DMS53 treated with DMSO at 0.1 percent for 48 hours (cell line): ENCODE results near the gene CMSS1.

Source experiments
- DNase-seq: peaks from one replicate; lab custom pipeline; 2025; ENCODE audit not compliant: unreplicated experiment; lab: John Stamatoyannopoulos, UW

Gene CMSS1

GRCh38 chr3:99873269-99874102 is 55.8 kb downstream of the CMSS1 start:
- DNase-seq = no peak

DNA sequence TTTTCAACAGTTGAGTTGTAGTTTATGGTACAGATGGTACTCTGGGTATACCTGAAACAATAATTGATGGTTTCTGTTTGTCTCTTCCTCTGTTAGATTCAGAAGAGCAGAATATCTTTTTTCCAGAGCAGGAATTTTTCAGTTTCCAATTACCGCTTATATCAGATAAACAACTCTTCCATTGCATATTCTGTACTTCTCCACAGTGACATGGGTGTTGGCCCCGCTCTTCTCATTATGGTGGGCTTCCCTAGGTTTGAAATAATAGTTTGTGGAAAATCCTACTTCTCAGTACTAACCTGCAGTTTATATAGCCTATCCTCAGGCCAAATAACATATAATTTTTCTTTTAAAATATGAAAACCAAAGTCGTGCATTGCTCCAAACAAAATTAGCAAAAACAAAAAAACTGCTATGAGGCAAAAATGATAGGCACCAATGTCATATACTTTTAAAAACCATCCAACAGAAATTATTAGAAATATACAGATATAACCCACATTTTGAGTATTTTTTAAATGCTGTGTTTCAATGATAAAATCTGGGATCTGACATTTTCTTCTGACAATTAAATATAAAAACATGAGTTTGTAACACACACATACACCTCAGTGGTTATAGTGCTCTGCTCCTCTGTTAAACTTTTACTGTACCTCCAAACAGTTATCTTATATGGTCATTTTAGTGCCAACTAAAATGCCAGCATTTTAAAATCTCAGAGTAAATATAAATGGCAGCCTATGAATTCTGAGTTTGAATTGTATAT is 56.8 kb downstream of the CMSS1 start:
- no peak for DNase-seq

DNA sequence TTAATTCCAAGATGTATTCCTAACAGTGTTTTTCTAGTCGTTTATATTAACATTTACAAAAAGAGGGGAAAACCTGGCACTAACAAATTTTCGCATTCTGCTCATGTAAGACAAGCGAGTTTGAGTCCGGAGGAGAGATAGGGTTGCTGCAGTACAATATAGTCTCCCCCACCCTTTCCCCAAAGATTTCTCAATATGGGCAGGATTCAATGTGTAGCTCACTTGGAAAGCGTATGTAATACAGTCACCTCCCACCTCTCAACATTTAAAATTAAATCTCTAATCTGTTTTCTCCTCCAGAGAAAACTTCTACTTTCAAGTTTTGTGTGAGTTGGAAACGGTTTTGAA is 57.9 kb downstream of the CMSS1 start:
- DNase-seq = no peak

DNA sequence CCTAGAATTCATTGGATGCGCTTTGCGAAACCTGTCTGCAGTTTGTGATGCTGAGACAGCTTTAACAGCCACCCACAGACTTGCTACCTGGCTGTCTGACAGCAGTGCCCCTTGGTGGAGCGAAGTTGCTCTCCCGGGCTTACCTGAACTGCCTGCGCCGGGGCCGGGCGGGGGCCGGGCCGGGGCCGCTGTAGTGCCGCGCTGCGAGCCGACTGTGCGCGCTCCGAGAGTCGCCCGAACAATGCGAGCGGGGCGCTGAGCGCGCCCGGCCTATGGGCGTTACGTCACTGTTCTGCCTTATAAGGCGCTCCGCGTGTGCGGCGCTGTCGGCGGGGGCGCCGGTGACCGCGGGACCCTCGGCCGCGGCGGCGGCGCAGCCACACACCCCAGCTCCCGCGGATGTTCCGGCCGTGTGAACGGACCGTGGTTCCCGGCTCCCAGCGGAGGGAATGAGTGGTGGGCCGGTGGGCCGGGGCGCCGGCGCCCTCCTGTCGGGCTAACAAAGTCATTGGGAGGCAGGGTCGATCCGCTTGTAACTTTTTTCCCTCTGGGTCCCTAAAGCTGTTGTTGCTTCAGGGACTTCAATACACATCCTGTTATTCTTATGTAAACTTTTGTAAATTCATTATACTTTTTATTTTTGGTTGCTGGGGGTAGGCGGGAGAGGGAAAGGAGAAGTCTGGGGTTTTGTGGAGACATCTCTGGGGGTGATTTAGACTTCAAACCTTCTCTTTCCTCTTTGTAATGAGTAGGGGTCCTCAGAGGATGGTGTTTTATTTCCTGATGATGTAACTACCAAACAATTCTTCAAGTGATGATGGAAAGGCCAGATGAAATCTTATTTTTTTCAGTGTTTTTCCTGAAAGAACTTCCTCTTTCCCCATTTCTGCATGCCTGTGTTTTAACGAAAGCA is 58.5 kb downstream of the CMSS1 start:
- peak; percentile 24 for DNase-seq

GRCh38 chr3:99877031-99877579 is 59.4 kb downstream of the CMSS1 start:
- DNase-seq = no peak

- peak; percentile 45 for DNase-seq
Measured at GRCh38 chr3:99878005-99878404, 60.3 kb downstream of the CMSS1 start.

DNA sequence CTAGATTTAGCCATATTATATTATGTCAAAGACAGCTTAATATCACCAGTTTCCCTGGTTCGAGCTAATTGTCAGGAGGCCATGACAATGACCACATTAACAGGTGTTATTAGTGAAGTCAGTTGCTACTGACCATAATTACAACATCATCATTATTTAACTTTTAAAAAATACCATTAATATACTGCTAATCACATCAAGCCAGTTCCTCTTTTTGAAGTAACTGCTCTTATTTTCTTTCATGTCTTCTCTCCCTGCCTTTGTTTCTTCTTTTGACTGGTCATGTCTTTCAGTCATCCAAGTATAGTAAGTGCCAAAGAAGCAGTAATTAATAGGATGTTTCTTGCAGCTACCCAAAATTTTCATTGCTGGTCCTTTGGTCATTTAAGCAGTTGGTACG is 61.6 kb downstream of the CMSS1 start:
- no peak for DNase-seq

DNA sequence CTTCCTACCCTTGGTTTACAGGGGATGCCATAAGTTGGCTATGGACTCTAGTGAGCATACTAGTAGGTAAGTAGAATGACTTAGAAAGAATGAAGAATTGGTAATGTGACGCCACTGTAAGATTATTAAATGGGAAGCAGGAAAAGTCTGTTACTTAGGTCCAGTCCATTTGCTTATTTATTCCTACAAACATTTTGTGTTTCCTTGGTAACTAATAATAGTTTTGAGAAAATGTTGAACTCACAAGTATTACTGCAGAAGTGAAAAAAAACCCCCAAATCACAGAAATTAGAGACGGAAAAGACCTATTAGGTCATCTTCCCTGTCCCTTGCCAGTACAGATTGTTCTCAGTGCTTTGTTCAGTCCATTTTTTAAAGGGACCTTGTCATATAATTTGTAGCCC is 63.5 kb downstream of the CMSS1 start:
- DNase-seq = no peak

DNA sequence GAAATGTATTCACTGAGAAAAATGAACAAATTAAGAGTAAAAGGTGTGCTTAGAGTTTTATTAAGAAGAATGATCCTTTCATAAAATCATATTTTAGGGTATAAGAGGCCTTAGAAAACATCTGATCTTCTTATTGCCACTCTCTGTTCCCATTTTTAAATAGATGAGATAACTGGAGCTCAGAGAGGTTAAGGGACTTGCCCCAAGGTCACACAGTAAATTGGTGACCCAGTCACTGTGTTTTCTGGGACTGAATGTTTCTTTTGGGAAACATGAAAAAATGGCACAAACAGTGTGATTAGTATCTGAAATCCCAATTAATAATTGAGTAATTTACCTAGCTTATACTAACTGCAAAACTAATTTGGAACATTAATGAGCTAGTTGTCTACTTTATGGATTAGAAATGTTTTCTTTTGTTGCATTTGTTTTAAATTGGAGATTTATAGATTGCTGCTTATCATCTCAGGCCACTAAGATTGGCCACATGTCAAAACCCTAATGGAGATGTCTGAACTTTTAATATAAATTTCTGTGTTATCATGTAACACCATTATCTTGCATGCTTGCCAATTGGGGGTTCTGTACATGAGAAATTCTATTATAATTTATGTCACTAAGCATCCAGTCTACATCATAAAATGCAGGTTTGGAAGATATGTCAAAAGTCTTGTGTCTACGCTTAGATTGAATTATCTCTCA is 64.9 kb downstream of the CMSS1 start:
- DNase-seq = no peak

GRCh38 chr3:99883138-99883461 is 65.4 kb downstream of the CMSS1 start:
- no peak for DNase-seq

- no peak for DNase-seq
Measured at GRCh38 chr3:99883693-99884092, 66.0 kb downstream of the CMSS1 start.

DNA sequence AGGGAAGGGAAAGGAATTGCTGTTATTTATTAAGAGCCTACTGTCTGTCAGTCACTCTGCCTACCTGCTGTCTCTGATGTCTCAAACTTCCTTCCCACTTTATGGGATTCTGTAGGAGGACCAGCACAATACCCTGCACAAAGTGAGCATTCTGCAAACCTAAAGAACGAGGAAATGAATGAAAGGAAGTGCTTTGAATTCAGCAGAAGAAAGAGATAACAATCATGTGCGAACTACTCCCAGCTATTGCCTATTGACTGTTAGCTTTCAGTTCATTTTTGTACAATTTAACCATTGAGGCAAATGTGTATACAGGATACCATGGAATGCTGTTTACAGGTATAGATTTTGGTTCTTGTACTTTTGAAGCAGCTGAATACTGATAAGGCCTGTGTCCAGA is 66.8 kb downstream of the CMSS1 start:
- no peak for DNase-seq

DNA sequence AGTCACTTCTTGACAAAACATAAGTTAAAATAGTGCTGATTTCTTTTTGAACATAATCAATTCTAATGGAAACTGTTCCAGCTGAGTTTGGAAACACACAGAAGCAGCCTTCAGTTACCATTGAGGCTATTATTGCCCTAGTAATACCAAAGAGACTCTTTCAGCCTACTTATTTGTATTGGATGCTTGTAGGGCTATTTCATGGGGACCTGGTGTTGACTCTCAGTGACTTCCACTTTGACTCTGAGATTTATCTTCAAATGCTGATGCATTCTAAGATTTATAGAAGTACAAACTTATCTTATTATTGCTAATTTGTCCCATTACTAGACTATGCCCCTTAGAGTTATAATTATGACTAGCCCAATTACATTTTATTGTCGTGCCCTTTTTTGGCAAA is 67.4 kb downstream of the CMSS1 start:
- no peak for DNase-seq

DNA sequence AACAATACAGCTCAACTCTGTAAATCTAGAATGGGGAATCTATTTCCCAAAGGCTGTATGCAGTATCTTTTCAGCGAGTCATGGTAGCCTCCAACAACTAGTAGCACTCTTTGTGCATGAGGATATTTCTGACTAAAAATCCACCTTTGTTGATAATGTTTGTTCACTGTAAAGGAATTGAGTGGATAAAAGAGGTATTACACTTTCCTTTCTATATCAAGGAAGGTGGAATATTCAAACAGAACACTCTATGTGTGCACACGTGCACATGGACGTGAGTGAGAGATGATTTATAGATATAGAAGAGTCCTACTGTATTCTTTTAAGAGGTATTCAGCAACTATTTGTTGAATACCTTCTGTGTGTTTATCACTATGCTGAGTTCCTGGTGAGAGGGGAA is 68.2 kb downstream of the CMSS1 start:
- no peak for DNase-seq

DNA sequence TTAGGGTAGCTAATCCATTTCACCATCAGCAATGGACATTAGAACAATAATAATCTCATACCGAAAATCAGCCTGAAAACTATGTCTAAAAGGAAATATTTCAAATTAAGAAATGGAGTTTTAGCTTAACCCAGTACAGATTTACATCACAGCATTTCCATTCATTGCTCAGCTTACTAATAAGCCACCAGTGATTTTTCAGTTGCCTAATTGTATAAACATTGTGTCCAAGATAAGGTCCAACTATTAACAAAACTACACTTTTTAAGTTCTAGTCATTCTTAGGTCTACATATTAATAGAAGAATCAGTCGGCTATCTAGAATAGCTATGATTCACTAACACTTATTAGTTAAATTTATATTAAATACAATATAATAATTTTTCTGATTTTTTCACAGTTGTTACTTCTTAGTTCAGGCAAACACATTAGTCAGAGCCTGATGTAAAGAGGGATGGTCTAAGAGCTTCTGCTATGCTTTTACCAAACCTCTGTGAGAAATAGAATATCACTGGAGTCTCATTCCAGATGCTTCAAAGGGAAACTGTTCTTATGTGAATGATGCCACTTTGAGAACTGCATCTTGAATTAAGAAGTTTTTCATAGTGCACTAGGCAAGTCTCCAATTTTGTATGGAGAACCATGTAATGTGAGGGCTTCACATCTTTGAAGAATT is 74.1 kb downstream of the CMSS1 start:
- DNase-seq = no peak

DNA sequence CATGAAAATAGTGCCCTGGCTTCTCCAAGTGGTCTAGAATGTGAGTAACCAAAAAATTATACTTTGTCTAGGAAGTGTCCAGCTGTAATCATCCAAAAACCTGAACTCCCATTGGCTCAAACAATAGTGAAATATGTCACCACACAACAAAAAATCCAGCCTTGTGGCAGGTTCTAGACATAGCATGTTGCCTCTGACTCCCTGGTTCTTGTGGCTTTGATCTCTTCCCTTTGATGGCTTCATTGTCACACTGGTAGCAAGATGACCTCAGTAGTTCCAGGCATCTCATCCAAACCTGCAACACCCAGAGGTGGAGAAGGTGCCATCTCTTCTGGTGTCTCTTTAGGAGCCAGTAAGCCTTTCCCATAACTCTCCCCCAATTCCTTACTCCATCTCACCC is 74.7 kb downstream of the CMSS1 start:
- DNase-seq = no peak

DNA sequence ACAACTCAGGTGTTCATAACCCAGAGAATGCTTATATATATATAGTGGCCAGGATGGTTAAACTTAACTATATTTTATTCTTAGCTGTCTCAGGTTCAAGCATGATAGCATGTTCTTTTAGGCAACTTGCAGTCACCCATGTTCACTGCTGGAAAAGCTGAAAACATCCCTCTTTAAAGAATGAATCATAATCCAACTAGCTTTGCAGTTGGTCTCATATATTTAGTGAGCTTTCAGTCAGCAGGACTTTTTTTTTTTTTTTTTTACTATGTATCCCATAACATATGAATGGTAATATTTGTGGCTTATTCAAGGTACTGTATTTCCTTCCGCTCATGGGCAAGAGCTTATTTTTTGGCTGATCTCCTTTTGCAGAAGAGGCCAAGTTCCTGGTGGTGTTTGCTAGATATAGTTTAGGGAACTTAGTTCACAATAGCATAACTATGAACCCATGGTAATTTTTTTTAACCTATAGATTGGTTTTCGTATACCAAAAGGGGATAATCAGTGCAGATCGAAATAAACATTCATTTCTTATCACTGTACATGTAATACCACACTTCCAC is 77.6 kb downstream of the CMSS1 start:
- DNase-seq = no peak

- DNase-seq = peak; percentile 36
Measured at GRCh38 chr3:99895703-99896441, 78.2 kb downstream of the CMSS1 start.

DNA sequence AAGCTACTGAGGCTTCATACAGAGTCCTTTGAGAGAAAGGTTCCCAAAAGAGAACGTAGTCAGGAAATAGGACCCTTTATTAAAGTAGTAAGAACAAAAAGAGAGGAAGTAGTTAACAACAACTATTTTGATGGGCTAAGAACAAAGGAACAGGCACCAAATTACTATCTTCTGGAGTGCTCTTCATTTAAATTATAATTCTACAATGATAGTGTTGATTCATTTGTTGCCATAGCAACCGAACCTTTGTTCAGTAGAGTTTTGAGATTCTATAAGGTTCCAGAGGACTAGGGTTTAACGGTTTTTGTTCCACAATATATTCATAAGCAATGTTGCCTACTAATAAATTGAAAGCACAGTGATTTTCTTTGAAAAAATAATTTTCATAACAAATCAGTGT is 78.8 kb downstream of the CMSS1 start:
- no peak for DNase-seq
